Keratinocyte (primary cell): ENCODE data around the gene CDH15. TPM values are rescaled to one million over a fixed set of nuclear protein-coding genes. Genes with fewer than 3 reads are reported as not detected.

Experiments used
- DNase-seq: peaks from one replicate; pipeline ENCODE4 v3.0.0-alpha.2; 2011; ENCODE audit warnings: low read depth, missing footprints, low spot score
- FAIRE-seq: peaks from 2 replicates; lab custom pipeline; 2011; peaks lifted over from hg19 to GRCh38; lab: Jason Lieb, UNC
- H2AFZ ChIP-seq: 2 replicates; pipeline ENCODE4 v1.6.0; 2012; ENCODE audit warnings: low read length, control low read depth, inconsistent platforms; ENCODE audit not compliant: control insufficient read depth
- H3K27ac ChIP-seq: 2 replicates; pipeline ENCODE4 v1.5.1; 2011; ENCODE audit warnings: low read length; ENCODE audit not compliant: control insufficient read depth, insufficient read depth
- H3K27me3 ChIP-seq: 3 replicates; pipeline ENCODE4 v1.6.0; 2011; ENCODE audit warnings: low read length; ENCODE audit not compliant: control insufficient read depth, insufficient read depth; ENCODE audit errors: extremely low read depth
- H3K36me3 ChIP-seq, 2 experiments: 2 replicates in 1 of 2; 3 replicates in 1 of 2; pipeline ENCODE4 v1.5.1; 2011; ENCODE audit warnings: low read length in 2 of 2, mild to moderate bottlenecking in 1 of 2; ENCODE audit not compliant: control insufficient read depth in 2 of 2, insufficient read depth in 2 of 2; ENCODE audit errors: extremely low read depth in 1 of 2
- H3K4me1 ChIP-seq: 3 replicates; pipeline ENCODE4 v1.5.1; 2011; ENCODE audit warnings: low read length; ENCODE audit not compliant: control insufficient read depth, insufficient read depth; ENCODE audit errors: extremely low read depth
- H3K4me2 ChIP-seq: 3 replicates; pipeline ENCODE4 v1.6.0; 2011; ENCODE audit warnings: low read depth, low read length; ENCODE audit not compliant: control insufficient read depth, insufficient read depth; ENCODE audit errors: extremely low read depth
- H3K4me3 ChIP-seq, 3 experiments: fragments of 200-600 bp in 1 of 3; sonication (generic) in 1 of 3; 2 replicates in 2 of 3; 3 replicates in 1 of 3; pipeline ENCODE4 v1.5.1; 2011 to 2016; ENCODE audit warnings: low read length in 3 of 3, mild to moderate bottlenecking in 3 of 3, control low read depth in 2 of 3, inconsistent platforms in 1 of 3, low read depth in 1 of 3, mixed read lengths in 1 of 3, mixed run types in 1 of 3, moderate library complexity in 1 of 3; ENCODE audit not compliant: control insufficient read depth in 2 of 3, insufficient read depth in 2 of 3; ENCODE audit errors: extremely low read depth in 1 of 3
- H3K79me2 ChIP-seq: 2 replicates; pipeline ENCODE4 v1.6.0; 2012; ENCODE audit warnings: low read length; ENCODE audit not compliant: control insufficient read depth, insufficient read depth
- H3K9ac ChIP-seq: 3 replicates; pipeline ENCODE4 v1.6.0; 2011; ENCODE audit warnings: low read length; ENCODE audit not compliant: control insufficient read depth, insufficient read depth; ENCODE audit errors: extremely low read depth
- H3K9me1 ChIP-seq: 3 replicates; pipeline ENCODE4 v1.6.0; 2011; ENCODE audit warnings: low read length; ENCODE audit not compliant: control insufficient read depth, insufficient read depth; ENCODE audit errors: extremely low read depth
- H3K9me3 ChIP-seq: 2 replicates; pipeline ENCODE4 v1.5.1; 2012; ENCODE audit warnings: low read depth, low read length; ENCODE audit not compliant: control insufficient read depth
- H4K20me1 ChIP-seq: 3 replicates; pipeline ENCODE4 v1.6.0; 2011; ENCODE audit warnings: low read length; ENCODE audit not compliant: control insufficient read depth, insufficient read depth; ENCODE audit errors: extremely low read depth
- CTCF ChIP-seq, 3 experiments: IDR thresholded peaks in 1 of 3; conservative IDR thresholded peaks in 1 of 3; optimal IDR thresholded peaks in 1 of 3; 2 replicates in 2 of 3; 3 replicates in 1 of 3; pipeline versions ENCODE3 to v1.5.1; 2011; ENCODE audit warnings: low read length in 3 of 3, mild to moderate bottlenecking in 3 of 3, moderate library complexity in 2 of 3, control low read depth in 1 of 3, inconsistent platforms in 1 of 3; ENCODE audit not compliant: insufficient read depth in 2 of 3; ENCODE audit errors: extremely low read depth in 1 of 3
- EZH2 ChIP-seq: IDR thresholded peaks from one replicate; pipeline ENCODE4 v1.6.1; 2012; ENCODE audit warnings: inconsistent platforms, mild to moderate bottlenecking, low read length, moderate library complexity
- dilution Hi-C: fragments of 300-500 bp; cut with MboI; formaldehyde crosslinking; loops from one replicate; pipeline ENCODE4 v1.7.0; 2020; ENCODE audit warnings: low sequenced_read_pairs; ENCODE audit not compliant: extremely low pct_ligation_motif_present
- polyA plus RNA-seq, 5 experiments: library from polyadenylated mRNA; depleted of rRNA in 3 of 5; stranded (reverse) in 3 of 5; stranded (forward) in 1 of 5; unstranded in 1 of 5; fragments of >200 nt; gene quantifications; 1 replicate in 1 of 5; 2 replicates in 3 of 5; 3 replicates in 1 of 5; pipeline versions ENCODE4 v1.2.1 to v1.2.3, GENCODE V29; 2011 to 2012; ENCODE audit warnings: missing spikeins in 2 of 5, low read depth in 1 of 5, low replicate concordance in 1 of 5

CDH15 gene
- polyA plus RNA-seq, 1 donor (not counting 4 experiments of a cell fraction or from before 2014, with no cell fraction given), result not detected

DNA sequence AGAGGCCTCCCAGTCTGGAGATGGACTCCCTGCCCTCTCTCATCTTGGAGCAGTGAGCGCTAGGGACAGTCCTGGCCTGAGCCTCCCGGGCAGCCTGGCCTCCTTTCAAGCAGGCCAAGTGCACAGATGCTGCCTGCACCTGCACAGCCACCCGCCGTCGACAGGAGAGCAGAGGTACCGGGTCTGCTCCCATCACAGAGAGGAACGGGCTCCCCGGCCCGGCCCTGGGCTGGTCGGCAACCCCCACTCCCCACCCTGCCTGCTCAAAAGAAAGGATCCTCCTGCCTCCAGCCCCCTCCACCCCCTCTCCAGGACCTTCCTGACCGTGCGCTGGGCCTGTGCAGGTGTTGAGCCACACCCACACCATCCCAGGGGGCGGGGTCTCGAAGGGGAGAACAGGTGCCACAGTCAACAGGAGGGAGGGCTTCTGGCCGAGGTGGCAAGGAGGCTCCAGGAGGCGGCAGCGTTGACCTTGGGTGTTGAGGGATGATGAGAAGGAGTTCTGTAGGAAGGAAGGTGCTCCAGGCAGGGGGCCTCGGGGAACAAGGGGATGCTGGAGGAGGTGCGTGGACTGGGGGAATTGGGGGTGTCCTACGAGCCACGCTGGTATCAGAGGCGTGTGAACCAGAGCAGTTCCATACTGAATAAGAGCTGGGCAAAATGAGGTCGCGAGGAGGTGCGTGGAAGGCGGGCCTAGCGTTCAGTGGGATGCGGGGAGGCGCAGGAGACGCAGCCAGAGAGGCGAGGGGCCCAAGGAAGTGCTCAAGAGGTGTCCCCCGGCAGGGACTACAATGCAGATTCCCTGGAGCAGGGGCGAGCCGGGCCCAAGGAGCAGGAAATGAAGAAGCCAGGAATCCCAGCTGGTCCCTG is 967 bp upstream of the CDH15 start:
- FAIRE-seq (no peak), DNase-seq (no peak)
- Histone ChIP-seq H3K36me3 (no peaks in the 10 kb centered on the region), H3K27ac (no peak overlapping the region), H3K27me3 (peaks cover 71% of the 10 kb centered on the region), H3K9me1 (no peaks in the 10 kb centered on the region), H2AFZ (no peak overlapping the region), H3K4me3 (no peak overlapping the region), H3K79me2 (no peaks in the 10 kb centered on the region), H4K20me1 (peaks cover 2% of the 10 kb centered on the region), H3K4me2 (peak overlapping the region; percentile 44), H3K9me3 (no peaks in the 10 kb centered on the region), H3K9ac (no peak overlapping the region), H3K4me1 (peaks cover 7% of the 10 kb centered on the region)
- dilution Hi-C loops, result no loop called here
- no peak for TF ChIP-seq EZH2
- peak in 2 of 3 experiments; percentile 1 to 31 for TF ChIP-seq CTCF (optimal IDR thresholded peaks at IDR 0.05 in 1 of 3, IDR thresholded peaks at IDR 0.05 in 1 of 3, conservative IDR thresholded peaks at IDR 0.05 in 1 of 3; ENCODE audit: extremely low read depth in 1 of 3, insufficient read depth in 2 of 3, low read length in 3 of 3)

GRCh38 chr16:89172171-89172527 is 601 bp downstream of the CDH15 start:
- Histone ChIP-seq H3K9me3 (no peaks in the 10 kb centered on the region), H3K4me2 (no peak overlapping the region), H3K27me3 (peaks cover 62% of the 10 kb centered on the region), H3K9ac (no peak overlapping the region), H3K36me3 (no peaks in the 10 kb centered on the region), H3K79me2 (no peaks in the 10 kb centered on the region), H3K27ac (no peak overlapping the region), H3K9me1 (no peaks in the 10 kb centered on the region), H4K20me1 (peaks cover 2% of the 10 kb centered on the region), H3K4me1 (peaks cover 6% of the 10 kb centered on the region), H3K4me3 (no peak overlapping the region), H2AFZ (no peak overlapping the region)
- TF ChIP-seq EZH2 (no peak), CTCF (optimal IDR thresholded peaks at IDR 0.05 in 1 of 3, IDR thresholded peaks at IDR 0.05 in 1 of 3, conservative IDR thresholded peaks at IDR 0.05 in 1 of 3; ENCODE audit: extremely low read depth in 1 of 3, insufficient read depth in 2 of 3, low read length in 3 of 3) (no peak)
- FAIRE-seq, result no peak
- dilution Hi-C loops, result no loop called here
- no peak for DNase-seq
